Ishikawa (cell line): Measurements from ENCODE around the gene FLNC.

Experiments used
- CEBPB ChIP-seq: IDR thresholded peaks from 2 replicates; pipeline ENCODE4 v1.6.1; 2012
- EGR1 ChIP-seq: IDR thresholded peaks from 2 replicates; pipeline ENCODE4 v1.6.1; 2012
- EP300 ChIP-seq: IDR thresholded peaks from 2 replicates; pipeline ENCODE4 v1.6.1; 2012; ENCODE audit warnings: borderline replicate concordance
- FOXM1 ChIP-seq: IDR thresholded peaks from 2 replicates; pipeline ENCODE4 v1.6.1; 2012; ENCODE audit warnings: low read depth, borderline replicate concordance
- MAX ChIP-seq: IDR thresholded peaks from 2 replicates; pipeline ENCODE4 v1.6.1; 2012
- RAD21 ChIP-seq: IDR thresholded peaks from 2 replicates; pipeline ENCODE4 v1.6.1; 2012; ENCODE audit warnings: low read depth
- REST ChIP-seq: IDR thresholded peaks from 2 replicates; pipeline ENCODE4 v1.6.1; 2012; ENCODE audit warnings: low read depth, mild to moderate bottlenecking
- TAF1 ChIP-seq: IDR thresholded peaks from 2 replicates; pipeline ENCODE4 v1.6.1; 2012; ENCODE audit warnings: low read depth, mild to moderate bottlenecking
- TCF12 ChIP-seq: IDR thresholded peaks from 2 replicates; pipeline ENCODE4 v1.6.1; 2012; ENCODE audit warnings: low read depth
- TEAD4 ChIP-seq: IDR thresholded peaks from 2 replicates; pipeline ENCODE4 v1.6.1; 2012
- USF1 ChIP-seq: IDR thresholded peaks from 2 replicates; pipeline ENCODE4 v1.6.1; 2012
- YY1 ChIP-seq: IDR thresholded peaks from 2 replicates; pipeline ENCODE4 v1.6.1; 2012; ENCODE audit warnings: low read depth
- ZBTB7A ChIP-seq: IDR thresholded peaks from 2 replicates; pipeline ENCODE4 v1.6.1; 2012; ENCODE audit warnings: low read depth

GRCh38 chr7:128785738-128786137 lies 44.5 kb upstream of the FLNC start:
- TF ChIP-seq REST (no peak), TAF1 (no peak), RAD21 (no peak), EP300 (no peak), USF1 (no peak), CEBPB (no peak), TCF12 (no peak), EGR1 (no peak), FOXM1 (no peak), ZBTB7A (no peak), YY1 (no peak), MAX (no peak), TEAD4 (no peak)
